ENCODE data around the gene ATP6V0E1.

ATP6V0E1 gene

DNA sequence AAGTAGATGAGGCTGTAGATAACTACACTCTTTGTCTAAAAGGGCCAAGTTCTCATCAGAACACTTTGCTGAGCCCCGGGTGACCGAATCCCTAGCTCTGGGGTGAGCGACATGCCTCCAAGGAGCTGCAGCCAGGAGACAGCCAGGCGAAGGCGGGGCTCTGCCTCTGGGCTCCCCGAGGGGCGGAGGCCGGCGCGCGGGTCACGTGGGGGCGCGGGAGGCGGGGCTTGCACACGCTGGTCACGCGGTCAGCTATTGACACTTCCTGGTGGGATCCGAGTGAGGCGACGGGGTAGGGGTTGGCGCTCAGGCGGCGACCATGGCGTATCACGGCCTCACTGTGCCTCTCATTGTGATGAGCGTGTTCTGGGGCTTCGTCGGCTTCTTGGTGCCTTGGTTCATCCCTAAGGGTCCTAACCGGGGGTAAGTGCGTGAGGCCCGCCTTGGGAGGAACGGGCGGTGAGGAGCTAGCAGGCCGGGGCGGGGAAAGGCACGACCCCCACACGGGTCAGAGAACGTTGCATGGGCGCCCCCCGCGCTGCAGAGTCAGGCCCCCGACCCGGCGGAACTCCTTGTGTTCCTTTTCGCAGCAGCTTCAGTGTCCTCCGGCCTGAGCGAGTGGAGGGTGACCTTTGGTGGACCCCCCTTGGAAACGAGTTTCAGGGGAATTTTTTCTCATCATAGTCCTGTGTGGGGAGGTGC, at the start of gene ATP6V0E1:
Gene ATP6V0E1, plus strand, starts transcription at position 230 of the 702 bp plus-strand sequence. Its CDS starts 90 bp downstream, at position 320.
- peak; percentile 86 to 89 for DNase-seq (ENCODE audit: low read depth in 2 of 2)

DNA sequence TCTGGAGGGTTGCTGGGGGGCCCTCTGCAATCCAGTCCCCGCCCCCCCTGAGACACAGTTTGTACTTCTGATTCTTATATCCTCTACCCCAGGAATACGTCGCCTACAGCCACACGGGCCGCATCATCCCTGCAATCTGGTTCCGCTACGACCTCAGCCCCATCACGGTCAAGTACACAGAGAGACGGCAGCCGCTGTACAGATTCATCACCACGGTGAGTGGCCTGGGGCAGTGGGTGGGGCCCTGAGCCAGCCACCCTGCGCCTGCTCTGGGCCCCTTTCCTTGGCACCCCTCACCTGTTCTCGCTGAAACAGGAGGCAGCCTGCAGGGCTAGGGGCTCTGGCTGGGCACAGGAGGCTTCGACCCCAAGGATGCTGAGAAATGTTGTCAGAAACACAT, 48.5 kb upstream of the ATP6V0E1 start:
- DNase-seq (ENCODE audit: low read depth in 2 of 2), result no peak

DNA sequence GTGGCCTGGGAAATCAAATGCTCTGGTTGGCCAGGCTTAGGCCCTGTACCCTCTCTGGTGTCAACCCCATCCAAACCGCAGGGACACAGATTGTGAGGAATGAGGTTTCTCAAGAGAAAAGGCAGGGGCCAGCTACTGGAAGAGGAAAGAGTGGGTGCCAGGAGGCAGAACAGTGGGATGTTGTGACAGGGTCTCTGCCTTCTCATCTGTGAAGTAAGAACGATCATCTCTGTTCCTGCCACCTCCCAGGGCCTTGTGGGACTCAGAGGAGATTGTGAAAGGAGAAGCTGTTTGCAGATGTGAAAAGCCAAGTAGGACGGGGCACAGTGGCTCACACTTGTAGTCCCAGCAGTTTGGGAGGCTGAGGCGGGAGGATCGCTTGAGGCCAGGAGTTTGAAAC, 47.2 kb upstream of the ATP6V0E1 start:
- DNase-seq (ENCODE audit: low read depth in 2 of 2), result no peak

DNA sequence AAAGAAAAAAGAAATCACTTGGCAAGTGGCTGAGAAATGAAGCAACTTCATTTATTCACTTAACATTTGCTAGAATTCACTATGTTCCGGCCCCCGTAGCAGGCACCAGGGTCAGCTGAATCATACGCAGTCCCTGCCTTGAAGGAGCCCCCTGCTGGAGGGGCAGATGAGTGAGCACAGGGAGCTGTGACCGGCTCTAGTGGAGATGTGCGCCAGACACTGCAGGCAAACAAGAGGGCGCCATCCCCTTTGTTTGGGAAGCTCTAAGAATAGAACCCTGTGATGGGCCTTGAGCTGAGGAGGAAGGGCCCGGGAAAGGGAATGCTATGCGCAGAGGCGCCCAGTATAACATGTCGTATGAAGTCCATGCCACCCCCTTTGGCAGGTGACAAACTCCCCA, 44.5 kb upstream of the ATP6V0E1 start:
- DNase-seq (ENCODE audit: low read depth in 2 of 2), result no peak

DNA sequence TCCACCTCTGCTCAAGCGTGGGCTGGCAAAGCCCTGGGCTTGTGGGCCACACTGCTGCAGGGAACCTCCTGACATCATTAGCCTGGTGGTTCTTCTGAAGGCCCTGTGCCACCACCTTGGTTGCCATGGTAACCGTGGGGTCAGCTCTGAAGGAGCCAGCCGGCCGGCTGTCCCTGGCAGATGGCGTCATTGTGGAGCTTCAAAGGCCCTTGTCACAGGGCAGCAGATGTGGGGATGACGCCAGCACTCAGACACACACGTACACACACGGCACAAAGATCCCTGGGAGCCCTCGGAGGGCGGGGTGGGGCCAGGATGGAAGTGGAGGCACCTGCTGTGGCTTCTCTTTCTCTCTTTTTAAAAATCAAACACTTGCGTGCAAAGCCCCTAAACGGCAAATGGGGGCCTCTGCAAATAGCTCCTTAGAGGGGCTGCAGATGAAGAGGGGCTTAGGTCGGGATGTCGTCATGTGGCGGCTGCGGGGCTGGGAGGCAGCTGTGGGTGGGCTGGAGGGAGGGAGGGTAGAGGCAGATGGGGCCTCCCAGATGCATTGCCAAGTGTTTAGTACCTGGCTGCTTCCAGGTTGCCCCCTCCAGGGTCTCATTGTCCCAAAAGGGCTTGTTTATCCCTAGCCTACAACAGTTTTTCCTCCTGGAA, 43.8 kb upstream of the ATP6V0E1 start:
- no peak for DNase-seq (ENCODE audit: low read depth in 2 of 2)

DNA sequence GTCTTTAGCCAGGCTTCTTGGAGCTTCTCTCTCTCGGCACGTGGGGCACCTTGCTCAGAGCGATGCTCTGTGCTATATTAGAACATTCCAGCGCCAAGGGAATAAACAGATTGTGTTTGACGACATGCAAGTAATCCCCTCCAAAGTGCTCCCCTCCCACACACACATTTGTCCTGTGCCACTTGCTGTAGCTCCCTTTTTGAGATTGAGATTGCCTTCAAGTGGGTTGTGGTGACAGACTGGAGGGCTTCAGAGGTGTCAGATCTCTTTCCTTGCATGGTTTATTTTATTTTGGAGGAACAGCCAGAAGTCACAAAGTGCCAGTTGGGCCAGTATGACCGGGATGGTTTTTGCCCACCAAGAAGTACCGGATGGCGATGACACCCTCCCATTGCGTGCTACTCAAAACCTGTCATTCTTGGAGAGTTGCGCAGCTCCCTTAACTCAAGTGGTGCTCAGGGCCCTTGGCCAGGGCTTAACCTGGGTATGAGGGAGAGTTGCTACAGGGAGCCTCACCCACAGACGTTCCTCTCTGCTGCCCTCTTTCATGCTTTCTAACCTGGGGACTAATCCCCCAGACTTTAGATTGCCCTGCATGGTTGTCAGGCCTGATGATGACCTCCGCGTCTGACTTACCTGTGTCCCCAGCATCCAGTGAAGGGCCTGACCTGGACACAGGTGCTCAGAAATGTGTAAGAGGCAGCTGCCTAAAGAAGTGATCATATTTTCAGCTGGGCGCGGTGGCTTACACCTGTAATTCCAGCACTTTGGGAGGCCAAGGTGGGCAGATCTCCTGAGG, 43.1 kb upstream of the ATP6V0E1 start:
- DNase-seq (ENCODE audit: low read depth in 2 of 2), result no peak

DNA sequence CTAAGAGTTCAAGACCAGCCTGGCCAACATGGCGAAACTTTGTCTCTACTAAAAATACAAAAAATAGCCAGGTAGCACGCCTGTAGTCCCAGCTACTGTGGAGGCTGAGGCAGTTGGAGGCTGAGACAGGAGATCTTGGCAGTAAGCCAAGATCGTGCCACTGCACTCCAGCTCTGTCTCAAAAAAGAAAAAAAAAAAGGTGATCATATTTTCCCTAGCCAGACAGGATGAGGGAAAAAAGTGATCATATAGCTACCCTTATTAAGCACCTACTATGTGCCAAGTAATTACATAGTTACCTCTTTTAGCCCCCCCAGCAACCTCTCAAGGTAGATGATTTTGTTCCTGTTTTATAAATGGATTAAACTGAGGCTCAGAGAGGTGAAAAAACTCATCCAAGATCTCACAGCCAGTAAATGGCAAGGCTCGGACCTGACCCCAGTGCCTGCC, 42.5 kb upstream of the ATP6V0E1 start:
- DNase-seq (ENCODE audit: low read depth in 2 of 2), result no peak

DNA sequence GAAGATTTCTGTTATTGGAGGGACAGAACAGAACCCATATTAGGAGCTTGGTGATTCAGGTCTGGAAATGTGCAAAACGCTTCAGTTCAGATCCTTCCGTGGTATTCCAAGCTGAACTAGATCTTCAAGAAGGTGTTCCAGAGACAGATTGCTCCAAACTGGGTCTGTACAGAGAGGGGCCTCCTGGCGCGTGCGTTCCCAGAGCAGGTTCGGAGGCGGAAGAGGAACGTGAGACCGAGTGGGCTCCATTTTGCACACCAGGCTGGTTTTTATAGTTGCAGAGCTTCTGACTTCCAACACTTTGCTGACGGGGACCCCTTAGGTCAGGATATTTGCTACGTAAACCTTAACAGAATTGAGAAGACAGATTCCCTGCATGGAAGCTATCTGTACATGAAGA, 41.0 kb upstream of the ATP6V0E1 start:
- DNase-seq (ENCODE audit: low read depth in 2 of 2), result no peak

DNA sequence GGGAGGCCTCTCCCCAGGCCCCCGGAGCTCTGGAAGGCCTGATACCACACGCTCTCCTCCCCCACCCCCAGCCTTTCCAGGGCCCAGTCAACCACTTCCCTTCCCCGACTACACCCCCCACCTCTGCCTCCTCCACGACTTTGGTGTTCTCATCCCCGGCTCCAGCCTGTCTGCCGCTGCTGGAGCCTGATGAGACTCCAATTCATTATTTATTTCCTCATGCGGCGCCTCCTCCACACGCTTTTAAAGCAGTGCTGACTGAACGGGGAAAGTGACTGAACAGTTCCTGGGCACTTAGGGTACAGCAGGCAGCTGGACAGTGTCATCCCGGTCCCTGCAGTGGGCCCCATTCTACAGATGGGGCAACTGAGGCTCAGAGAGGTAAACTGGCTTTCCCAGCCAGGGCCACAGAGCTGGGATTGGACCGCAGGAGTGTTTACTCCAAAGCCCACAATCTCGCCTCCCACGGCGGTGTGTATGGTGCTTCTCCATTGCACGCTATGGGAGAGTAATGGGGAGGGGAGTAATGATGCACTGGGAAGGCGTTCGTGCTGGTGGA, 40.2 kb upstream of the ATP6V0E1 start:
- DNase-seq (ENCODE audit: low read depth in 2 of 2), result no peak

DNA sequence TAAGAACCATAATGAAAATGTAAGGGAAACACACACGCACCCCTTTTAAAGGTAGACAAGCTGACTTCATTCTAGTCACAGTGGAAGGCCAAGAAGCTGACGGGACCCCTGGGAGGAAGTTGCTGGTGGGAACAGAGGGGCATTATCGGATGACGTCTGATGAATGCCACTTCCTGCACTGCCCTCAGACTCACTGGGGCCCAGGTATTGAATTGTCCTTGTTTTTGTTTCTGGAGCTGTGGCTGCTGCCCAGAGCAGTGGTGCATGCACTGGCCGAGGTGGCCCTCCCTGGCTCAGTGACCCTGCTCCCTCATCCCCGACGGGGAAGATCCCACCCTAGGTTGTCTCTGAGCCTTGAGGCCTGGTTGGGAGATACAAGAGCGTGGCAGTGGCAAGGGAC, 39.7 kb upstream of the ATP6V0E1 start:
- DNase-seq (ENCODE audit: low read depth in 2 of 2), result no peak

DNA sequence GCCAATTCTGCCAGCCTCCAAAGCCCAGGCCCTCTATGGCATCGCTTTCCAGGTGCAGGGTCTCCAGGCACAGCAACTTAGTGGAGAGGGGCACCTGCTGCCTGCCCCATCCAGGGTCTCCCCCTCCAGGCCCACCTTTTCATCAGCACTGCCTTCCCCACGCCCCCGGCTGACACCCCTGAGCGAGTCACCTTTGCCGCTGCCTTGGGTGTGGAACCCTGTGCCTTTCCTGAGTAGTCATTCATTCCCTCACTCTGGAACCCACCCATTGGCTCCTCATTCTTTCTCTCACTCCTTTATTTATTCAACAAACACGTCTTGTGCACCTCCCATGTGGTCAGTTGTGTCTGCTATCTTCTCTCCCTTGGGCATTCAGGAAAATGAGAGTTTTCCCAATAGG, 38.8 kb upstream of the ATP6V0E1 start:
- DNase-seq (ENCODE audit: low read depth in 2 of 2), result no peak

DNA sequence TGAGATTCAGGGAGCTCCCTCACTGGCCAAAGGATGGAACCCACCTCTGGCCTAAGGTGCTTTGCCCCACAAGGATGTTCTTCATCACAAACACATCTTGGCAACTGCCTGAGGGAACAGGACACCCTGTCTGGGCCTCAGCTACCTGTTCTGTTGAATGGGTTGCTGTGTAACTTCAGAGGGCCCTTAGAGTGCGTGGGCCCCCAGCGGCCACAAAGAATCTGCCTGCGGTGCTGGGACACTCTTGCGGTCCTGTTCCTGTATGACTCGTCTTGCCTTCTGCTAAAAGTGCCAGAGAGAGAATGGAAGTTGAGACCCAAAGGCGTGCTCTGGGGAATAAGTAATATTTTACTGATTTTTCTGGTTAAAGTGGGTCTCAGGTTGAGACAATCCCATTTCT, 38.4 kb upstream of the ATP6V0E1 start:
- DNase-seq (ENCODE audit: low read depth in 2 of 2), result no peak

DNA sequence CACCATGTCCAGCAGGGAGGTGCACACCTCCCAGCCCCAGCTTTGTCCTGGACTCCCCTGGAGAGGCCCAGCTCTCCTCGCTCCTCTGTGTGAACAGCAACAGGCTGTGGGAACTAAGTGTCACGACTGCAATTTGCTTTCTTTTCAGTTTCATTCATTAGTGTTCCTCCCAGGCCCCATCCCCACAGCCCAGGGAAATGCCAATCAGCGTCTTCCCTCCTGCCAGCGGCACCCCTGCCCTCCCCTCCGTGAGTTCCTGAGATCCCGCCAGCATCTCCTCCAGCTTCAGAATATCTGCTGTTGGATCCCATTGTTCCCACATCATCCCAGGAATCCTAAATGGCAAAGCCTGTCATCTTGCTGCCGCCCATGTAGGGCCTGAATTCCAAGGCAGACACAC, 37.4 kb upstream of the ATP6V0E1 start:
- no peak for DNase-seq (ENCODE audit: low read depth in 2 of 2)

DNA sequence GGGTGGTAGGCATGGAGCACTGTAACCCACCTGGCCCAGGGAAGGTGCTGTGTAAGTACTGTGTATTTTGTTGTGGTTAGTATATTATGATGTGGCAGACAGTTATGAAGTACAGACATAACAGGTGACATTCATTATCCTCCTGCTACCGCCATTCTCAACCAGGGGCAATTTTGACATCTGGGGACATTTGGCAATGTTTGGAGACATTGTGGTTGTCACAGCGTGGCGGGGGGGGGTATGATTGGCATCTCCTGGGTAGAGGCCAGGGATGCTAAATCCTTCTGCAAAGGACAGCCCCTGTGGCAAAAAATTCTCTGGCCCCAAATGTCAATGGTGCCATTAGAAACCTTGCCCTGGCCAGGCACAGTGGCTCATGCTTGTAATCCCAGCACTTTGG, 34.1 kb upstream of the ATP6V0E1 start:
- no peak for DNase-seq (ENCODE audit: low read depth in 2 of 2)

DNA sequence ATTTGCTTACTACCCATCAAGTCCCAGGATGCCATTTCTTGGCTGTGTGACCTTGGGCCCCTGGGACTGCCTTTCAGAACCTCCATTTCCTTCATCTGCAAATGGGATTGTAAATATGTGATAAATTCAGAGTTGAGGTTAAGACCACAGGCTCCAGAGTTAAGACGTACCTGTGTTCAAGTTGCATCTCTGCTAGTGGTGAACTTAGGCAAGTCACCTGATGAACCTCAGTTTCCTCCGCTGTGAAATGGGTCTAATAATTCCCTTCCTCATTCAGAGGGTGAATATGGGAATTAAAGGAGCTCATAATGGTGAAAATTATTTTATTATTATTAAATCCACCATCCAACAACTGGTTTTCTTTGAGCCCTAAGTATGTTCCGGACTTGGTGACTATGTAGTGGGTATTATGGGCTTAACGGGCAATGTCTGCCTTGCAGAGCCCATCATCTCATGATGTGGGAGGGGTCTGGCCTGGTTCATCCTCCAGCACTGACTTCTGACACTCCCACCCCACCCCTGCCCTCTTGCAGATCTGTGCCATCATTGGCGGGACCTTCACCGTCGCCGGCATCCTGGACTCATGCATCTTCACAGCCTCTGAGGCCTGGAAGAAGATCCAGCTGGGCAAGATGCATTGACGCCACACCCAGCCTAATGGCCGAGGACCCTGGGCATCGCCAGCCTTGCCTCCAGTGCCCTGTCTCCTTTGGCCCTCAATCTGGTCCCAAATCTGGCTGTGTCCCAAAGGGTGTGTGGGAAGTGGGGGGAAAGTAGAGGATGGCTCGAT, 33.2 kb upstream of the ATP6V0E1 start:
- DNase-seq (ENCODE audit: low read depth in 2 of 2), result no peak

DNA sequence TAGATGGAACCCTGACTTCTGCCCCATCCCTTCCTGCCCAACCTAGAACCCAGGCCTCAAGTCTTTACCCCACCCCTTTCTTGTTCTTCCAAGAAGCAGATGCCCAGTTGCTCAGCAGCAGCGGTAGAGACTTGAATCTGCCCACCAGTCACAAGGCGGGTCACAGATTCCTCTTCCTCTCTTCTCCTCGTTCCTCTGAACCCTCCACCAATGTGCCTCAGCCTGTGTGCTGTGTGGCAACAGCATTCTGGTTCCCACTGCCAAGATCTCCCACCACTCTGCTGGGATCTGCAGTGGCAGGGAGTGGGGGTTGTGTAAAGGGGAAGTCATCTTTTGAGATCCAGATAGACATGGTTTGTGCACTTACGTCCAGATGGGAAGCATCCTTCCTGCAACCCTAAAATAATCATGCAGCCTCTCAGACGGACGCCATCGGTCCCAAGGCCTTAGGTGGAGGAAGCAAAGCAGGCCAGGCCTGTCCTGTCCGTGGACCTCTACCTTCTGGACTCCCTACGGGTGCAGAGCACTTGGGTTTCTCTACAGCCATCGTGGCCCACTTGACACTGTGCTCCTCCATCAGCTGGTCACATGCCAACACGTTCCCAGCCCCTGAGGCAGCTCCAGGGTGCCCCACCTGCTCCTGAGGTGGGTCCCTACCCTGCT, 32.1 kb upstream of the ATP6V0E1 start:
- no peak for DNase-seq (ENCODE audit: low read depth in 2 of 2)

DNA sequence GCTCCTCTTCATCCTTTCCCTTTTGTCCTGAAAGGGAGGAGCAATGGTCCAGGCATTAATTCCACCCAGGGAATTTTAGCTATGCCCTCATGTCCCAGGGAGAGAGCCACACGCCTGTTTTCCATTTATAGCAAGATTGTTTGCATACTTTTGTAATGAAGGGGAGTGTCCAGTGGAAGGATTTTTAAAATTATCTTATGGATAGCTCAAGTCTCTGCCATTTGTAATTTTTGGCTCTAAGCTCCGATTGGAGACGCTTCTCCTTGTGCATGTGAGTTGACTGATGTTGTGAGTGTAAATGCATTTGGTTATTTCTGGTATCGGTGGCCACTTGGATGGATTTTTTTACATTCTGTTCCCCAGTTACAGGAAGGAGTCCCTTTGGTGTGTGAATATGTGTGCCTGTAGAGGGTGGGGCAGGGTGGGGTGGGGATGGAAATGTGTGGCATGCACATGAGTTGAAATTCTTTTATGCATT, 31.5 kb upstream of the ATP6V0E1 start:
- no peak for DNase-seq (ENCODE audit: low read depth in 2 of 2)

DNA sequence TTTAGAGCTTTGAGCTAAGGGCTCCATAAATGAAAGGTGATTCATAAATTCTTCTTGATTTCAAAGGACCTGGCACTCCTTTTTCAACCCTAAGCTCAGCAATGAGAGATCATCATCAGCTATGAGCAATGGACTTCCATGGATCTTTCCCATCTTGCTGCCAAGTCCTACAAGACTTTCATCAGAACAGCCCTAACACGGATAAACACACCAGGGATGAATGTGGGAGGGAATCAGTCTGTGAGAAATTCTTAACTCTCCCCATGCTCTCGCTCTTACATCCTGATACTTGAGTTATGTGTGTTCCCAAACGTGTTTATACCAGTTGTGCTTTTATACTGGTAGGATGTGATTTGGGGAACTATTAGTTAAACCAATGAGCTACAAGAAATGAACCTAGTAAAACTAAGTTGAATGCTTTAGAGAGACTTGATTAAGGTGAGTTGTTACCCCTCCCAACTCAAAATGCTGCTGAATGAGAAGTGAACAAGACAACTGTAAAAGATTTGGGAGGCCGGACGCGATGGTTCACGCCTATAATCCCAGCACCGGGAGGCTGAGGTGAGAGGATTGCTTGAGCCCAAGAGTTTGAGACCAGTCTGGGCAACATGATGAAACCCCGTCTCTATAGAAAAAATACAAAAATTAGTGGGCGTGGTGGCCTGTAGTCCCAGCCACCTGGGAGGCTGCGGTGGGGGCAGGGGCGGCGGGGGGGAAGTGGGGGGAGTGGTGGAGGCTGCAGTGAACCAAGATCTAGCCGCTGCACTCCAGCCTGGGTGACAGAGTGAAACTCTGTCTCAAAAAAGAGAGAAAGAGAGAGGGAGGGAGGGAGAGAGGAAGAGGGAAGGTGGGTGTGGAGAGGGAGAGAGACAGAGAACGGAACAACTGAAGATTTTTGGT, 29.5 kb upstream of the ATP6V0E1 start:
- DNase-seq (ENCODE audit: low read depth in 2 of 2), result no peak

DNA sequence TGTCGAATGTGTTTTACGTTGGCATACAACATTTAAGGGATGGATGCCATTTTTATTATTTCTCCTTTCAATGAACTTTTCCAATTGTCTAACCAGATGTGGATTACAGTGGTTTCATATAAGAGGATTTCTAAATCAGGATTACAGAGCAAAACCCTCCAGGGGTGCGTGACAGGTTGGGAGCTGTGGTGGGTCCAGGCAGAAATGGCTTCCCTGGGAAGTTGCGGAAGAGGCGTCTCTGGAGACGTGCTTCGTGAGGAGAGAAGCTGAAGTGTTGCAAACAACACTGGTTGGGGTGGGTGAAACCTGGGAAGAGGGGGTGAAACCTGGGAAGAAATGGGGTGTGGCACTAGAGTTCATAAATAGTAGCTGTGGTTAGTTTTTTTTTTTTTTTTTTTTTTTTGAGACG, 28.8 kb upstream of the ATP6V0E1 start:
- no peak for DNase-seq (ENCODE audit: low read depth in 2 of 2)

DNA sequence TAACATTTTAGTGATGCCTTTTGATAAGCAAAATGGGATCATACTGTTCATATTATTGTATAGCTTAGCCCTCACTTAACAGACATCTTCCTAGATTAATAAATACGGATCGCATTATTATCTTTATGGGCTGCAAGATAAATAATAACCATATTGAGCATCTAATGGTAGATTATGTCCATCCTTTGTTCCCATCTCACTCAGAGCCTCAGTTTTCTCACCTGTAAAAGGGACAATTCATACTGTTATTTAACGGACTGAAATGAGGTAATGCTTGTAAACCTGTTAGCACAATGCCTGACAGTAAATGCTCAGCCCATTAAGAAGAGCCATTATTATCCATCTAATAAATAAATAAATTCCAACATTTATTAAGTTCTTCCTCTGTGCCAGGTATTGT, 27.3 kb upstream of the ATP6V0E1 start:
- DNase-seq (ENCODE audit: low read depth in 2 of 2), result no peak
